GM21529 (cell line): Measurements from ENCODE around the gene PAFAH2.
"Not testable (repeated sequence)": the region's sequence is repeated elsewhere in the genome, so short reads cannot be mapped to it uniquely, and the experiment has no call there.

Experiments
- ATAC-seq: cut with Tn5 transposase; IDR thresholded peaks from one replicate; pipeline ENCODE4 v1.9.1; 2021; ENCODE audit not compliant: unreplicated experiment

PAFAH2 gene

GRCh38 chr1:25943511-25943910 lies 54.4 kb downstream of the PAFAH2 start:
- not testable (repeated sequence) for ATAC-seq

DNA sequence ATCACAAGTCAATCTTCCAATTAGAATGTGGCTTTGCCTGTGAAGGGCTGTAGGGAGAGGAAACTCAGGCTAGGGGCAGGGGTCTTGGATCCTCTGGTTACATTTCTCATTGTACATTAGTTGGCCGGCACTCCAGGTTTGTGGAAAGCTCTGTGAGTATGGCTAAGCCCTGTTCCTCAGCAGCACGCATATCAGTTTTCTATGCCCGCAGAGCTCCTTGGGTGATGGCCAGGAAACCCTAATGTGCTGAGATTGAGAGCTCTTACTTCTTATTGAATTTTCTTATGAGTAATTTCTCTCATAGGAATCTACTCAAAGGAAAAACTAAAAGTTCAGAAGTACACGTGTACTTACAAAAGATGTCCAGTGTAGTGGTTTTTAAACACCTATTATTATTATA lies 60.9 kb downstream of the PAFAH2 start:
- no peak for ATAC-seq

- no peak for ATAC-seq
Observed at GRCh38 chr1:25933479-25934365, 64.1 kb downstream of the PAFAH2 start.

DNA sequence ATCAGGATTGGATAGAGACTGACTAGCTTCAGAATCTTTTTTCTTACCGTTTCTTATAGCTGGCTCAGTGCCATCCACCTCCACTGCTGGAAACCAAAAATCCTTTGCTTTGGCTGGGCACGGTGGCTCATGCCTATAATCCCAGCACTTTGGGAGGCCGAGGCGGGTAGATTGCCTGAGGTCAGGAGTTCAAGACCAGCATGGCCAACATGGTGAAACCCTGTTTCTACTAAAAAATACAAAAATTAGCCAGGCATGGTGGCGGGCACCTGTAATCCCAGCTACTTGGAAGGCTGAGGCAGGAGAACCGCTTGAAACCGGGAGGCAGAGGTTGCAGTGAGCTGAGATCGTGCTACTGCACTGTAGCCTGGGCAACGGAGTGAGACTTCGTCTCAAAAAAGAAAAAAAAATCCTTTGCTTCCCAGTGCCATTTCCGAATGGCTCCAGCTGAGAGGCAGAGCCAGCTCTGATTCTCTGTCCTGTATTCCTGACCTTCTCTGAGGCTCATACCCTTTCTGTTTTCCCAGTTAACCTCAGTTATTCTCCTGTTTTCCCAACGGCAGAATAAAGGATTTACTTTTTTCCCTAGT lies 65.0 kb downstream of the PAFAH2 start:
- not testable (repeated sequence) for ATAC-seq

- ATAC-seq: no peak
Observed at GRCh38 chr1:25932321-25932720, 65.5 kb downstream of the PAFAH2 start.

DNA sequence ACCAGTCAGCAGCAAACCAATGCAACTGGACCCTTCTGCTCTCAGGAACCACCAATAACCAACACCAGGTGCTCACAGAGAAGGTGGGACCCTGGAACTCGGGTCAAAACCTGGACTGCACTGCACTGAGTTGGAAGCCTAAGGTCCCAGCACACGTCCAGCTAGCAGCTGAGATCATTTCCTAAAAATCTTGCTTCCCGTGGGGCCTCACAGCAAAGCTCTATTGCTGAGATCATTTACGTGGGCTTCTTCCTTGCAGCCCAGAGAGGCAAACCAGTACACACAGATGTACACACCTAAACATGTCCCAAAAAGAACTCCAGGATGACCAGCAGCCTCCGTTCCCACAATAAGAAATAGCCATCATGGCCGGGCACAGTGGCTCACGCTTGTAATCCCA lies 68.8 kb downstream of the PAFAH2 start:
- no peak for ATAC-seq

DNA sequence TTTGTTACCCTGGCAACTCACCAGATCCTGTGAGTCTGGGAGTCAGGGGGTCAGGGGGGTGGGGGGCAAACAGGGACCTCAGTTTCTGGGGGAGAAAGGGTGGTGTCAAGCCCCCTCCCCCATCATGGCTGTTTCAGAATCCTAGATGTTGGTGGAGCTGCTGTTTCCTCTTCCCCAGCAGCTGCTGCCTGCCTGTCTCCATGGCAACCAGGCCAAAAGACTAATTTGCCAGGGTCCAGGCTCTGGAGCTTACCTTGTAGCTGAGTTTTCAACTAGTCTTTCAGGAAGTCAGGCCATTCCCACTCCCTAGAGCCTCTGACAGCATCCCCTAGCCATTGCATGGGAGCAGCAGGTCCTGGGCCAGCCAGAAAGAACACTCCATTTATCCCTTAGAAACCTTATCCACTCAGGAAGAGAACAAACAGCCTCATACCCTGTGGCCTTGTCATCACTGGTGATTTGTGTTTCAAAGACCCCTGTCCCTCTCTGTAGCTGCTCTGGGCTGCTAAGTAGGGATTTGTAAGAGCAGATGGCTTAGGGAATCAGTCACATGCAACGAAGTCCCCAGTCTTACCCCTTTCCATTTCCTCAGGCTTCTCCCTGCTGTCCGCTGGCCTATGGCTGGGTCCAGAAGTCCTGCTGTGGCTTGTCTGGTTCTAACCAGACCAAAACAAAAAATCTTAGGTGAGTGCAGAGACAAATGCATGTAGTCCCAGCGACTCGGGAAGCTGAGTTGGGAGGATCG lies 70.2 kb downstream of the PAFAH2 start:
- no peak for ATAC-seq

- no peak for ATAC-seq
Observed at GRCh38 chr1:25926731-25927496, 70.9 kb downstream of the PAFAH2 start.

- no peak for ATAC-seq
Observed at GRCh38 chr1:25924454-25924853, 73.4 kb downstream of the PAFAH2 start.

- ATAC-seq: no peak
Observed at GRCh38 chr1:25922971-25923552, 74.8 kb downstream of the PAFAH2 start.

GRCh38 chr1:25922056-25922970 lies 75.5 kb downstream of the PAFAH2 start:
- ATAC-seq: no peak

DNA sequence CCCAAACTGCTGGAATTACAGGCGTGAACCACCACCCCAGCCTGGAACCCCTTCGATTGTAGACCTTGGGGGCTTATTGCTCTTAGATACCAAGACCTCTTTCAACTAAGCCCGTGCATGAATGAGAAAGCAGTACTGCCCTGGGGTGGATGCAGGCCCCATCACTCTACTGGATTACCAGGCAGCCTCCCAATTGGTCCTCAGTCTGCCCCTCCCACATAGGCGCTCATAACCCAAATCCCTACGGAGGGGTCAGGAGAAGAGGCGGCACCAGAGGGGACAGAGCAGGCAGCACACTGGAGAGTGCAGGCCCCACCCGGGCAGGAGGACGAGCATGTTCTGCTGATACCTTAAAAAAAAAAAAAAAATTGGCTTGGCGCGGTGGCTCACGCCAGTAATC lies 79.2 kb downstream of the PAFAH2 start:
- no peak for ATAC-seq

DNA sequence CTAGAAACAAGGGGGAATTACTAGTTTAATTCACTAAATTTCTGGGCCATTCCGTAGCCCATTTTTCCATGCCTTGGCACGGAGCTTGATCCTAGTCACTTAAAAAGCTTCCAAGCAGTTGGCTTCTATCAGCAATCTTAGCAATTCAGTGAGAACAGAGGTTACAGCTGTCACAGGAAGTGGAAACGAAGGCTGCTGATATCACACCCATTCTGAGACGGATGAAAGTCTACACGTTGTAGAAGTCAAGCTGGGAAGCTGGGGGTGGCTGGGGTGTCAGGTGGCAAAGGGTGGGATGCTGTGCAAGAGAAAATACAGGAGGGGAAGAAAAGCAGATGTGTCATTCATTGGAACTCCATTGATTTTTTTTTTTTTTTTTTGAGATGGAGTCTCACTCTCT lies 79.9 kb downstream of the PAFAH2 start:
- no peak for ATAC-seq

DNA sequence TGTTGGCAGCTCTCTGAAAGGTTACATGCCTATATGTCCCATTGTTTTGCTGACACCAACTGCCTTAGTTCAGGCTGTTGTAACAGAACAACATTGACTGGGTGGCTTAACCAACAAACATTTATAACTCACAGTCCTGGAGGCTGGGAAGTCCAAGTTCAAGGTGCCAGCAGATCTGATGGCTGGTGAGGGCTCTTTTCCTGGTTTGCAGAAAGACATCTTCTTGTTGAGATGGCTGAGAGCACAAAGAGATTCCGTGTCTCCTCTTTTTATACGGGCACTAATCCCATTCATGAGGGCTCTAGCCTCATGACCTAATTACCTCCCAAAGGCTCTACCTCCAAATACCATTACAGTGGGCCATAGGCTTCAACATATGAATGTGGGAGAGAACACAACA lies 81.4 kb downstream of the PAFAH2 start:
- ATAC-seq: no peak

- ATAC-seq: no peak
Observed at GRCh38 chr1:25914074-25914995, 83.5 kb downstream of the PAFAH2 start.

GRCh38 chr1:25913206-25913605 lies 84.7 kb downstream of the PAFAH2 start:
- no peak for ATAC-seq

DNA sequence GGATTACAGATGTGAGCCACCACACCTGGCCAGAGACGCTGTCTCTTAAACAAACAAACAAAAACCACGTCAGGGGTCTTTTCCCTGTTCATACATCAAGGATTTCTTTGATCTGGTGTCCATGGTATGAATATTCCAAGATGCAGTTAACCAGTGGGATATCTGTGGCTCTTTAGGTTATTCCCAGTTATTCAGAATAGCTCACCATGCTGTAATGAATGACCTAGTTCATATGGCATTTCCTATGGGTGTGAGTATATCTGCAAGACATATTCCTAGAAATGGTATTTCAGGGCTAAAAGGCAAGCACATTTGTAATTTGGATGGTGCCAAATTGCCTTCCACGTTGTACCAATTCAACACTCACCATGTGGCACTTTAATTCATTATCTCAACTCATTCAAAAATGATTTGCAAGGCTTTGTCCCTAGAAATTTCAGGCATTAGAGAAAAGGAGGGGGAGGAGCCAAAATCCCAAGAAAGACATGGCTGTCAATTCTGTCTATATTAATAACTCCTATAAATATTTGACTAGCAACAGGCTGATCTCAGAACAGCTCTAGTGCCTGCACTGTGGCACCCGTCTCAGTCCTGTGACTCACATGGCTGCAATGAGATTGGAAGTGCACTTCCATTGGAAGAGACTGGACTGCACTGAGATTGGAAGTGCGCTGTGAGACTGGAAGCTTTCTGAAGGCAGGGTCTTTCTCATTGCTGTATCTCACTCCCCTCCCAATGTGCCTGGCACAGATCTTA lies 85.6 kb downstream of the PAFAH2 start:
- no peak for ATAC-seq

- ATAC-seq: no peak
Observed at GRCh38 chr1:25911162-25911561, 86.7 kb downstream of the PAFAH2 start.
